ENCODE results near the gene GALT. TPM values are rescaled to one million over a fixed set of nuclear protein-coding genes. Genes with fewer than 3 reads are reported as not detected.
"Not testable (repeated sequence)": the region's sequence is repeated elsewhere in the genome, so short reads cannot be mapped to it uniquely, and the experiment has no call there.

GALT gene
- total RNA-seq, 1 donor from 2014 or later: 57.2 TPM

- Mint-ChIP-seq H3K4me3 (ENCODE audit: unreplicated experiment) (peak within 1 kb of the TSS; percentile 84), H3K27me3 (ENCODE audit: unreplicated experiment) (no peaks in the 10 kb centered on the region), H3K36me3 (ENCODE audit: unreplicated experiment) (no peaks in the 10 kb centered on the region), H3K9me3 (ENCODE audit: unreplicated experiment) (no peaks in the 10 kb centered on the region), H3K4me1 (ENCODE audit: unreplicated experiment) (peaks cover 20% of the 10 kb centered on the region), H3K27ac (ENCODE audit: unreplicated experiment) (peak within 1 kb of the TSS; percentile 94)
- TF ChIP-seq CTCF (IDR thresholded peaks at IDR 0.05): no peak
- peak; percentile 97 for DNase-seq (ENCODE audit: extremely low spot score, unreplicated experiment)
Observed at GRCh38 chr9:34637356-34638137, 8.9 kb upstream of the GALT start, which contains the start of gene SIGMAR1. TSS of gene SIGMAR1 (minus strand) at chr9:34637787. CDS start at chr9:34637697, 90 bp downstream.

- H3K4me3 Mint-ChIP-seq (ENCODE audit: unreplicated experiment): peak overlapping the region; percentile 84
- peak overlapping the region; percentile 94 for H3K27ac Mint-ChIP-seq (ENCODE audit: unreplicated experiment)
- no peaks in the 10 kb centered on the region for H3K27me3 Mint-ChIP-seq (ENCODE audit: unreplicated experiment)
- no peaks in the 10 kb centered on the region for H3K36me3 Mint-ChIP-seq (ENCODE audit: unreplicated experiment)
- no peak for DNase-seq (ENCODE audit: extremely low spot score, unreplicated experiment)
- H3K4me1 Mint-ChIP-seq (ENCODE audit: unreplicated experiment): peaks cover 20% of the 10 kb centered on the region
- no peak for TF ChIP-seq CTCF (IDR thresholded peaks at IDR 0.05)
- no peaks in the 10 kb centered on the region for H3K9me3 Mint-ChIP-seq (ENCODE audit: unreplicated experiment)
Observed at GRCh38 chr9:34638138-34638445, 8.4 kb upstream of the GALT start.

- not testable (repeated sequence) for H3K4me3 Mint-ChIP-seq (ENCODE audit: unreplicated experiment); H3K9me3 Mint-ChIP-seq (ENCODE audit: unreplicated experiment); H3K36me3 Mint-ChIP-seq (ENCODE audit: unreplicated experiment); H3K27ac Mint-ChIP-seq (ENCODE audit: unreplicated experiment); H3K27me3 Mint-ChIP-seq (ENCODE audit: unreplicated experiment); DNase-seq (ENCODE audit: extremely low spot score, unreplicated experiment)
- peaks cover 20% of the 10 kb centered on the region for H3K4me1 Mint-ChIP-seq (ENCODE audit: unreplicated experiment)
Observed at GRCh38 chr9:34639322-34639721, 7.2 kb upstream of the GALT start.

GRCh38 chr9:34642679-34643078, 3.8 kb upstream of the GALT start:
- TF ChIP-seq CTCF (IDR thresholded peaks at IDR 0.05): no peak
- H3K4me1 Mint-ChIP-seq (ENCODE audit: unreplicated experiment): peaks cover 22% of the 10 kb centered on the region
- H3K27ac Mint-ChIP-seq (ENCODE audit: unreplicated experiment): no peak overlapping the region
- no peaks in the 10 kb centered on the region for H3K27me3 Mint-ChIP-seq (ENCODE audit: unreplicated experiment)
- H3K36me3 Mint-ChIP-seq (ENCODE audit: unreplicated experiment): no peaks in the 10 kb centered on the region
- DNase-seq (ENCODE audit: extremely low spot score, unreplicated experiment): no peak
- H3K9me3 Mint-ChIP-seq (ENCODE audit: unreplicated experiment): no peaks in the 10 kb centered on the region
- H3K4me3 Mint-ChIP-seq (ENCODE audit: unreplicated experiment): no peak overlapping the region

GRCh38 chr9:34644766-34645314, 1.6 kb upstream of the GALT start:
- H3K4me1 Mint-ChIP-seq (ENCODE audit: unreplicated experiment): peaks cover 18% of the 10 kb centered on the region
- H3K4me3 Mint-ChIP-seq (ENCODE audit: unreplicated experiment): no peak overlapping the region
- TF ChIP-seq CTCF (IDR thresholded peaks at IDR 0.05): no peak
- no peaks in the 10 kb centered on the region for H3K9me3 Mint-ChIP-seq (ENCODE audit: unreplicated experiment)
- peaks cover 12% of the 10 kb centered on the region for H3K36me3 Mint-ChIP-seq (ENCODE audit: unreplicated experiment)
- no peaks in the 10 kb centered on the region for H3K27me3 Mint-ChIP-seq (ENCODE audit: unreplicated experiment)
- no peak for DNase-seq (ENCODE audit: extremely low spot score, unreplicated experiment)
- no peak overlapping the region for H3K27ac Mint-ChIP-seq (ENCODE audit: unreplicated experiment)

All from osteocyte (in vitro differentiated cells).